CD8-positive, alpha-beta memory T cell (primary cell): Measurements from ENCODE around the gene SMIM10L2A. TPM values are rescaled to one million over a fixed set of nuclear protein-coding genes. Genes with fewer than 3 reads are reported as not detected.
A peak's percentile ranks its signal among the peaks of the same experiment; 100 is the strongest.
"Not testable (repeated sequence)": the region's sequence is repeated elsewhere in the genome, so short reads cannot be mapped to it uniquely, and the experiment has no call there.

Experiments
- CTCF ChIA-PET: fragments of 350-600 bp; sonication (Branson Sonifier 250); formaldehyde crosslinking; loops from one replicate; lab custom pipeline; 2021; ENCODE audit warnings: antibody characterized with exemption; lab: Charles Lee
- POLR2A ChIA-PET: fragments of 350-600 bp; sonication (Branson Sonifier 250); formaldehyde crosslinking; loops from one replicate; lab custom pipeline; 2021; ENCODE audit warnings: antibody characterized with exemption; lab: Charles Lee
- DNase-seq, 5 donors: peaks; one replicate each; pipeline versions ENCODE4 v3.0.0 to v3.0.0-alpha.2; 2020 to 2022; ENCODE audit warnings: mixed read lengths in 1 of 5
- H3K27ac ChIP-seq: one replicate; pipeline ENCODE4 v1.7.0; 2013; ENCODE audit warnings: low read depth, mild to moderate bottlenecking, low read length, moderate library complexity
- H3K27me3 ChIP-seq: 2 replicates; pipeline ENCODE4 v1.7.0; 2013; ENCODE audit warnings: low read length, mild to moderate bottlenecking; ENCODE audit not compliant: insufficient read depth, poor library complexity, severe bottlenecking
- H3K36me3 ChIP-seq: 2 replicates; pipeline ENCODE4 v1.7.0; 2013; ENCODE audit warnings: mild to moderate bottlenecking, low read length, moderate library complexity; ENCODE audit not compliant: insufficient read depth
- H3K4me1 ChIP-seq: 2 replicates; pipeline ENCODE4 v1.7.0; 2013; ENCODE audit warnings: mild to moderate bottlenecking, low read length, moderate library complexity; ENCODE audit not compliant: insufficient read depth
- H3K4me3 ChIP-seq: 2 replicates; pipeline ENCODE4 v1.7.0; 2013; ENCODE audit warnings: mild to moderate bottlenecking, low read length
- H3K9me3 ChIP-seq: 2 replicates; pipeline ENCODE4 v1.7.0; 2013; ENCODE audit warnings: mild to moderate bottlenecking, low read length
- H3K27ac Mint-ChIP-seq, 8 donors: one replicate each; pipeline ENCODE4 v1.8.0; 2020 to 2021; ENCODE audit warnings: mixed read lengths in 8 of 8, mild to moderate bottlenecking in 6 of 8, inconsistent platforms in 3 of 8, moderate library complexity in 3 of 8
- H3K27me3 Mint-ChIP-seq, 2 donors: one replicate each; pipeline ENCODE4 v1.8.0; 2020 to 2021; ENCODE audit warnings: mixed read lengths in 2 of 2, mild to moderate bottlenecking in 1 of 2, moderate library complexity in 1 of 2
- H3K36me3 Mint-ChIP-seq, 3 donors: one replicate each; pipeline ENCODE4 v1.8.0; 2020 to 2021; ENCODE audit warnings: mixed read lengths in 3 of 3, inconsistent platforms in 1 of 3, mild to moderate bottlenecking in 1 of 3
- H3K4me1 Mint-ChIP-seq, 3 donors: one replicate each; pipeline ENCODE4 v1.8.0; 2020 to 2021; ENCODE audit warnings: mixed read lengths in 3 of 3, inconsistent platforms in 1 of 3, mild to moderate bottlenecking in 1 of 3
- H3K4me3 Mint-ChIP-seq, 7 donors: one replicate each; pipeline ENCODE4 v1.8.0; 2020 to 2021; ENCODE audit warnings: mixed read lengths in 7 of 7, mild to moderate bottlenecking in 6 of 7, moderate library complexity in 4 of 7, inconsistent platforms in 2 of 7
- H3K9me3 Mint-ChIP-seq, 5 donors: one replicate each; pipeline ENCODE4 v1.8.0; 2020 to 2022; ENCODE audit warnings: mixed read lengths in 5 of 5, mild to moderate bottlenecking in 3 of 5, moderate library complexity in 2 of 5, inconsistent platforms in 1 of 5
- polyA plus RNA-seq: library from polyadenylated mRNA; unstranded; fragments of 300-500 nt; fragmentation: Illumina TruSeq; gene quantifications from one replicate; pipeline ENCODE4 v1.2.3, GENCODE V29; 2021
- total RNA-seq, 2 experiments: library from RNA; stranded (reverse); gene quantifications; one replicate each; pipeline ENCODE4 v1.2.3, GENCODE V29; 2021

SMIM10L2A gene
- total and polyA plus RNA-seq, 3 experiments from 2014 or later, result 0.10 to 0.62 (median 0.48) TPM

GRCh38 chrX:135423173-135423864 is 1.6 kb downstream of the SMIM10L2A start:
- H3K9me3 ChIP-seq, POLR2A ChIA-PET, H3K4me1 ChIP-seq, H3K27ac ChIP-seq, H3K36me3 ChIP-seq, H3K27ac Mint-ChIP-seq, H3K27me3 Mint-ChIP-seq, DNase-seq, H3K27me3 ChIP-seq, CTCF ChIA-PET, H3K4me1 Mint-ChIP-seq, H3K9me3 Mint-ChIP-seq, H3K4me3 ChIP-seq, H3K36me3 Mint-ChIP-seq: not testable (repeated sequence)
- H3K4me3 Mint-ChIP-seq, result peak overlapping the region; percentile 32 to 80 (median 63)

- no peak overlapping the region for H3K4me3 ChIP-seq
- Mint-ChIP-seq H3K36me3 (no peaks in the 10 kb centered on the region), H3K4me1 (peaks cover 0 to 8% (median 5%) of the 10 kb centered on the region in 3 donors), H3K27ac (no peak overlapping the region), H3K4me3 (no peak overlapping the region), H3K9me3 (no peaks in the 10 kb centered on the region), H3K27me3 (peaks cover 5 to 11% of the 10 kb centered on the region in 2 donors)
- no peak overlapping the region for H3K27ac ChIP-seq
- H3K36me3 ChIP-seq, result no peaks in the 10 kb centered on the region
- no peaks in the 10 kb centered on the region for H3K27me3 ChIP-seq
- ChIA-PET CTCF (no interaction called here), POLR2A (no interaction called here)
- no peak for DNase-seq
- no peaks in the 10 kb centered on the region for H3K9me3 ChIP-seq
- peaks cover 5% of the 10 kb centered on the region for H3K4me1 ChIP-seq
Observed at GRCh38 chrX:135424469-135424868, 2.7 kb downstream of the SMIM10L2A start.

GRCh38 chrX:135425026-135425965 is 3.6 kb downstream of the SMIM10L2A start:
- no peak for DNase-seq
- Histone ChIP-seq H3K36me3 (no peaks in the 10 kb centered on the region), H3K27ac (no peak overlapping the region), H3K4me3 (no peak overlapping the region), H3K4me1 (peaks cover 5% of the 10 kb centered on the region), H3K9me3 (no peaks in the 10 kb centered on the region), H3K27me3 (no peaks in the 10 kb centered on the region)
- CTCF ChIA-PET, result no interaction called here
- Mint-ChIP-seq H3K4me1 (peaks cover 0 to 8% (median 5%) of the 10 kb centered on the region in 3 donors), H3K27me3 (peaks cover 11% of the 10 kb centered on the region in 2 donors), H3K27ac (no peak overlapping the region), H3K36me3 (no peaks in the 10 kb centered on the region), H3K9me3 (peaks cover 0 to 1% (median 0%) of the 10 kb centered on the region in 5 donors), H3K4me3 (no peak overlapping the region)
- POLR2A ChIA-PET, result no interaction called here

- Histone ChIP-seq H3K4me1 (no peaks in the 10 kb centered on the region), H3K4me3 (no peak overlapping the region), H3K9me3 (no peaks in the 10 kb centered on the region), H3K27ac (no peak overlapping the region), H3K27me3 (no peaks in the 10 kb centered on the region), H3K36me3 (no peaks in the 10 kb centered on the region)
- CTCF ChIA-PET, result no interaction called here
- POLR2A ChIA-PET, result no interaction called here
- no peak for DNase-seq
- Mint-ChIP-seq H3K9me3 (peaks cover 5 to 13% (median 7%) of the 10 kb centered on the region in 5 donors), H3K4me1 (no peaks in the 10 kb centered on the region), H3K27ac (no peak overlapping the region), H3K27me3 (peaks cover 11 to 13% of the 10 kb centered on the region in 2 donors), H3K4me3 (no peak overlapping the region), H3K36me3 (no peaks in the 10 kb centered on the region)
Observed at GRCh38 chrX:135429429-135429828, 7.7 kb downstream of the SMIM10L2A start.

DNA sequence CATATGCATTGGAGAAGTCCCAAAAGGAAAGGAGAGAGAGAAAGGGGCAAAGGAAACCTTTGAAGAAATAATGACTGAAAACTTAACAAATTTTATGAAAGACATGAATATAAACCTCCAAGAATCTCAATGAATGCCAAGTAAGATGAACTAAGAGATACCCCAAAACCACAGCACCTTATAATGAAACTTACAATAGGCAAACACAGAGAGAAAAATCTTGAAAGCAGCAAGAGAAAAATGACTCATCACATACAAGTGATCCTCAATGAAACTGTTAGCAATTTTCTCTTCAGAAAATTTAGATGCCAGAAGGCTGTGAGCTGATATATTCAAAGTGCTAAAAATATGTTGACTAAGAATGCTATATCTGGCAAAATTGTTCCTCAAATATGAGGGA is 10.1 kb downstream of the SMIM10L2A start:
- no peak overlapping the region for H3K27ac ChIP-seq
- Mint-ChIP-seq H3K4me3 (no peak overlapping the region), H3K27ac (no peak overlapping the region), H3K36me3 (no peaks in the 10 kb centered on the region), H3K9me3 (peaks cover 5 to 13% (median 7%) of the 10 kb centered on the region in 5 donors), H3K27me3 (peaks cover 9 to 13% of the 10 kb centered on the region in 2 donors), H3K4me1 (no peaks in the 10 kb centered on the region)
- DNase-seq, result no peak
- H3K4me3 ChIP-seq, result no peak overlapping the region
- H3K36me3 ChIP-seq, result no peaks in the 10 kb centered on the region
- CTCF ChIA-PET, result no interaction called here
- POLR2A ChIA-PET, result no interaction called here
- H3K4me1 ChIP-seq, result no peaks in the 10 kb centered on the region
- H3K27me3 ChIP-seq, result no peaks in the 10 kb centered on the region
- H3K9me3 ChIP-seq, result no peaks in the 10 kb centered on the region

DNA sequence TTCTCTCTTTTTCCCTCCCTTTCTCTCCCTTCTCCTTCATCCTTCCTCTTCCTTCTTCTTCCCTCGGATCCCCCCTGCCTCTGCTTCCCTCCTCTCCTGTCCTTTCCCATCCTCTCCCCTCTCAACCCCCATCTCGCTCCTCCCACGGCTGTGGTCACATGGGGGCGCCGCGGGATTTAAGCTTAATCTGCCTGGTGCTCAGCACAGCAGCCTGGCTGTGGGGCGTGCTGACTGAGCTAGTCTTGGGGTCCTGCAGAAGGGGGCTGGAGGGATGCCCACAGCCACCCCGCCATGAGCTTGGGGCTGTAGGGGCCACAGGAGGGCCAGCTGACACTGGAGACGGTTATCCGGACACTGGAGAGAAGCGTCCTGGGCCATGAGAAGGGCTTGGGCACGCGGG is 10.7 kb downstream of the SMIM10L2A start:
- no peak overlapping the region for H3K27ac ChIP-seq
- Mint-ChIP-seq H3K27me3 (peaks cover 9 to 13% of the 10 kb centered on the region in 2 donors), H3K4me3 (no peak overlapping the region), H3K36me3 (no peaks in the 10 kb centered on the region), H3K4me1 (no peaks in the 10 kb centered on the region), H3K9me3 (peaks cover 5 to 13% (median 7%) of the 10 kb centered on the region in 5 donors), H3K27ac (no peak overlapping the region)
- no peaks in the 10 kb centered on the region for H3K9me3 ChIP-seq
- no peak overlapping the region for H3K4me3 ChIP-seq
- H3K36me3 ChIP-seq, result no peaks in the 10 kb centered on the region
- DNase-seq, result no peak
- H3K4me1 ChIP-seq, result no peaks in the 10 kb centered on the region
- POLR2A ChIA-PET, result no interaction called here
- CTCF ChIA-PET, result no interaction called here
- no peaks in the 10 kb centered on the region for H3K27me3 ChIP-seq

DNA sequence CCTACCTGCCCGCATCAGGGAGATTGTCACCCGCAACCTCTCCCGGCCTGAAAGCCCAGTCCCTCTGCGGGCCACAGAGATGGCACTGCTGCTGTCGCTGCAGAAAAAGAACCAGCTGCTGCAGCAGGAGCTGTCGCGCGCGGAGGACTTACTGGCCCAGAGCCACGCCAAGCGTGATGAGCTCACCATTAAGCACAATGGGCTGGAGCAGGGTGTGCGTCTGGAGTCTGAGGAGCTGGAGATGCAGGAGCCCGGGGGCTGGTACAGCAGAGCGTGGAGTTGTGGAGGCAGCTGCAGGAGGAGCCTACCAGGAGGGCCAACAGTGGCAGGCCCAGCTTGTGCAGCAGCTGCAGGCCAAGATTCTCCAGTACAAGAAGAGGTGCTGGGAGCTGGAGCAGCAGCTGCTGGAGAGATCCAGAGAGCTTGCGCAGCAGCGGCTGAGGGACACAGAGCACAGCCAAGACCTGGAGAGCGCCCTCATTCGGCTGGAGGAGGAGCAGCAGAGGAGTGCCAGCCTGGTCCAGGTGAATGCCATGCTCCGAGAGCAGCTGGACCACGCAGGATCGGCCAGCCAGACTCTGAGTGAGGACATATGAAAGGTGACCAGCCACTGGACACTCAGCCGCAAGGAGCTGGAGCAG is 11.3 kb downstream of the SMIM10L2A start:
- ChIA-PET CTCF (no interaction called here), POLR2A (no interaction called here)
- Mint-ChIP-seq H3K9me3 (peaks cover 5 to 13% (median 7%) of the 10 kb centered on the region in 5 donors), H3K27ac (peak overlapping the region in 1 of 8 donors; percentile 44), H3K36me3 (no peaks in the 10 kb centered on the region), H3K27me3 (peaks cover 9 to 13% of the 10 kb centered on the region in 2 donors), H3K4me3 (no peak overlapping the region), H3K4me1 (no peaks in the 10 kb centered on the region)
- Histone ChIP-seq H3K36me3 (no peaks in the 10 kb centered on the region), H3K9me3 (no peaks in the 10 kb centered on the region), H3K4me1 (no peaks in the 10 kb centered on the region), H3K4me3 (no peak overlapping the region), H3K27me3 (no peaks in the 10 kb centered on the region), H3K27ac (no peak overlapping the region)
- no peak for DNase-seq
